Prostate gland (tissue), 2 donors: Measurements from ENCODE around the gene WDFY4. TPM values are rescaled to one million over a fixed set of nuclear protein-coding genes. Genes with fewer than 3 reads are reported as not detected.

ENCODE experiments used
- DNase-seq: peaks from one replicate; pipeline ENCODE4 v3.0.0-alpha.2; 2019; ENCODE audit warnings: low spot score
- H3K27ac ChIP-seq, 2 donors: fragments of 200-600 bp; sonication (generic); 2 replicates each; pipeline ENCODE4 v1.5.1; 2017 to 2019
- H3K27me3 ChIP-seq: fragments of 200-600 bp; sonication (generic); replicated peaks from 2 replicates; pipeline ENCODE4 v1.5.1; 2019; ENCODE audit not compliant: insufficient read depth
- H3K36me3 ChIP-seq, 2 donors: fragments of 200-600 bp; sonication (generic); 1 replicate in 1 of 2; 2 replicates in 1 of 2; pipeline versions ENCODE4 v1.5.1 to v1.8.1; 2017 to 2019
- H3K4me1 ChIP-seq: fragments of 200-600 bp; sonication (generic); replicated peaks from 2 replicates; pipeline ENCODE4 v1.5.1; 2019
- H3K4me3 ChIP-seq, 2 donors: fragments of 200-600 bp; sonication (generic); 2 replicates each; pipeline ENCODE4 v1.5.1; 2017 to 2019
- H3K9me3 ChIP-seq: fragments of 200-600 bp; sonication (generic); 2 replicates; pipeline ENCODE4 v1.5.1; 2017
- POLR2A ChIP-seq: fragments of 450-650 bp; IDR thresholded peaks from one replicate; pipeline ENCODE4 v1.6.1; 2016; ENCODE audit warnings: antibody characterized with exemption, mild to moderate bottlenecking
- POLR2AphosphoS5 ChIP-seq: sonication (generic); formaldehyde crosslinking; IDR thresholded peaks from one replicate; pipeline ENCODE4 v1.6.1; 2017; ENCODE audit warnings: antibody characterized with exemption
- WGBS: methylation state at CpG from one replicate; pipeline ENCODE4 v1.1.5; 2018; 5-methylcytosine and 5-hydroxymethylcytosine counted together
- intact Hi-C: fragments of 100-400 bp; cut with DNase I; formaldehyde crosslinking; loops from one replicate; pipeline ENCODE4 v1.14.2; 2022
- total RNA-seq, 2 donors: library from RNA; depleted of rRNA; stranded (reverse); fragments of >200 nt; gene quantifications; one replicate each; pipeline ENCODE4 v1.1.0, GENCODE V29; 2016
- TF ChIP-seq, protein P1 (sequence below), 4 experiments: fragments of 200-600 bp in 2 of 4; fragments of 450-650 bp in 2 of 4; sonication (generic) in 2 of 4; IDR thresholded peaks; 1 replicate in 3 of 4; 2 replicates in 1 of 4; pipeline ENCODE4 v1.5.1; 2016 to 2019; ENCODE audit warnings: antibody characterized with exemption in 4 of 4, mild to moderate bottlenecking in 2 of 4, moderate library complexity in 2 of 4

WDFY4 gene
- total RNA-seq, 2 donors from 2014 or later = 0.59 to 5.7 TPM

DNA sequence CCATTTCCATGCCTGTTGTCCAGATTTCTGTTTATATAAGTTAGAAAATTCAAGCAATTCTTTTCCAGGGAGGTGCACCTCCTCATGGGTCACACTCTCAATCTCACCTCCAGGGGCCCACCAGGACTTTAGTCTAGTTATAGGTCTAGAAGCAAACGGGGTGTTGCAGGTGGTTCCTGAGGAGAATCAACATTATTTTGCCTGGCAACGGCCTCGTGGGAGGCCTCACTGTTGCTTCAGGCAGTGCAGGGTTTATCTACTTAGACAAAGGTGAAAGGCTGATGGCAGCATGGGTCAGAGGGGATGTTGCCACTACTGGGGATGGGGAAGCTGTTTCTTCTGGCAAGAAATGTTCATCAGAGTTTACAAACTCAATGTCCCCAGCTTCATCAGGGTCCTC, 311.7 kb downstream of the WDFY4 start:
- DNase-seq = no peak
- TF ChIP-seq POLR2AphosphoS5 (no peak), POLR2A (no peak)
- TF ChIP-seq, protein P1, sequence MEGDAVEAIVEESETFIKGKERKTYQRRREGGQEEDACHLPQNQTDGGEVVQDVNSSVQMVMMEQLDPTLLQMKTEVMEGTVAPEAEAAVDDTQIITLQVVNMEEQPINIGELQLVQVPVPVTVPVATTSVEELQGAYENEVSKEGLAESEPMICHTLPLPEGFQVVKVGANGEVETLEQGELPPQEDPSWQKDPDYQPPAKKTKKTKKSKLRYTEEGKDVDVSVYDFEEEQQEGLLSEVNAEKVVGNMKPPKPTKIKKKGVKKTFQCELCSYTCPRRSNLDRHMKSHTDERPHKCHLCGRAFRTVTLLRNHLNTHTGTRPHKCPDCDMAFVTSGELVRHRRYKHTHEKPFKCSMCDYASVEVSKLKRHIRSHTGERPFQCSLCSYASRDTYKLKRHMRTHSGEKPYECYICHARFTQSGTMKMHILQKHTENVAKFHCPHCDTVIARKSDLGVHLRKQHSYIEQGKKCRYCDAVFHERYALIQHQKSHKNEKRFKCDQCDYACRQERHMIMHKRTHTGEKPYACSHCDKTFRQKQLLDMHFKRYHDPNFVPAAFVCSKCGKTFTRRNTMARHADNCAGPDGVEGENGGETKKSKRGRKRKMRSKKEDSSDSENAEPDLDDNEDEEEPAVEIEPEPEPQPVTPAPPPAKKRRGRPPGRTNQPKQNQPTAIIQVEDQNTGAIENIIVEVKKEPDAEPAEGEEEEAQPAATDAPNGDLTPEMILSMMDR (IDR thresholded peaks at IDR 0.05) = no peak
- WGBS = 78% methylated on average over 3 of the region's 3 CpGs
- no peaks in the 10 kb centered on the region for H3K4me1 ChIP-seq
- H3K9me3 ChIP-seq = no peaks in the 10 kb centered on the region
- H3K36me3 ChIP-seq = no peaks in the 10 kb centered on the region
- intact Hi-C loops = no loop called here
- no peaks in the 10 kb centered on the region for H3K27me3 ChIP-seq
- H3K27ac ChIP-seq = no peak overlapping the region
- no peak overlapping the region for H3K4me3 ChIP-seq

- Histone ChIP-seq H3K4me3 (no peak overlapping the region), H3K27ac (no peak overlapping the region), H3K27me3 (no peaks in the 10 kb centered on the region), H3K4me1 (no peaks in the 10 kb centered on the region), H3K9me3 (no peaks in the 10 kb centered on the region), H3K36me3 (no peaks in the 10 kb centered on the region)
- 70% methylated on average over 2 of the region's 2 CpGs for WGBS
- TF ChIP-seq, protein P1 (IDR thresholded peaks at IDR 0.05) = no peak
- TF ChIP-seq POLR2AphosphoS5 = no peak
- no peak for TF ChIP-seq POLR2A
- no peak for DNase-seq
- intact Hi-C loops = no loop called here
Measured at GRCh38 chr10:48999346-48999745, 314.7 kb downstream of the WDFY4 start.

GRCh38 chr10:49000437-49001398, 316.0 kb downstream of the WDFY4 start:
- no peak for DNase-seq
- Histone ChIP-seq H3K4me3 (no peak overlapping the region), H3K27ac (no peak overlapping the region), H3K9me3 (no peaks in the 10 kb centered on the region), H3K4me1 (no peaks in the 10 kb centered on the region), H3K36me3 (no peaks in the 10 kb centered on the region), H3K27me3 (no peaks in the 10 kb centered on the region)
- TF ChIP-seq POLR2AphosphoS5 (no peak), POLR2A (no peak)
- TF ChIP-seq, protein P1 (IDR thresholded peaks at IDR 0.05) = no peak
- intact Hi-C loops = no loop called here
- WGBS = 93% methylated on average over 12 of the region's 13 CpGs

DNA sequence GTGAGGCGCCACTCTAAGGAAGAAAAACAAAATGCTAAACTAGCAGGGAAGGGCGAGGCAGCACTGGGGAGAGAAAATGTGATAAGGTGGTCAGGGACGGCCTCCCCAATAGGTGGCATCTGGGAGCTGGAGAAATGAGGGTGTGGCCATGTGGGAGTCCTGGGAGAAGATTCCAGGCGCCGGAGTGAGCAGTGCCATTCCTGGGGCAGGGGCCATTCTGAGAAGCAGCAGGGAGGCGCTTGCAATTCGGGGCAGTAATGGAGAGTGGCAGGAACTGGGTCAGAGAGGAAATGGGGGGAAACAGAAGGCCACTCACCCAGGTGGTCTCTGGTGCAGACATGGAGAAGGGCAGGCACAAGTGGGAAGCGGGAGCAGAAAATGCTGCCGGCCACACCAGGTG, 316.7 kb downstream of the WDFY4 start:
- Histone ChIP-seq H3K27ac (no peak overlapping the region), H3K4me3 (no peak overlapping the region), H3K36me3 (no peaks in the 10 kb centered on the region), H3K4me1 (no peaks in the 10 kb centered on the region), H3K27me3 (no peaks in the 10 kb centered on the region), H3K9me3 (no peaks in the 10 kb centered on the region)
- 85% methylated on average over 9 of the region's 9 CpGs for WGBS
- intact Hi-C loops = no loop called here
- TF ChIP-seq POLR2A = no peak
- TF ChIP-seq, protein P1 (IDR thresholded peaks at IDR 0.05) = no peak
- TF ChIP-seq POLR2AphosphoS5 = no peak
- no peak for DNase-seq
